ENCODE data around the gene MC4R. TPM values are rescaled to one million over a fixed set of nuclear protein-coding genes. Genes with fewer than 3 reads are reported as not detected.

MC4R gene
- total and polyA plus RNA-seq, 10 of the 15 experiments (the other 5 are each of a cell fraction or from before 2014, with no cell fraction given): not detected

DNA sequence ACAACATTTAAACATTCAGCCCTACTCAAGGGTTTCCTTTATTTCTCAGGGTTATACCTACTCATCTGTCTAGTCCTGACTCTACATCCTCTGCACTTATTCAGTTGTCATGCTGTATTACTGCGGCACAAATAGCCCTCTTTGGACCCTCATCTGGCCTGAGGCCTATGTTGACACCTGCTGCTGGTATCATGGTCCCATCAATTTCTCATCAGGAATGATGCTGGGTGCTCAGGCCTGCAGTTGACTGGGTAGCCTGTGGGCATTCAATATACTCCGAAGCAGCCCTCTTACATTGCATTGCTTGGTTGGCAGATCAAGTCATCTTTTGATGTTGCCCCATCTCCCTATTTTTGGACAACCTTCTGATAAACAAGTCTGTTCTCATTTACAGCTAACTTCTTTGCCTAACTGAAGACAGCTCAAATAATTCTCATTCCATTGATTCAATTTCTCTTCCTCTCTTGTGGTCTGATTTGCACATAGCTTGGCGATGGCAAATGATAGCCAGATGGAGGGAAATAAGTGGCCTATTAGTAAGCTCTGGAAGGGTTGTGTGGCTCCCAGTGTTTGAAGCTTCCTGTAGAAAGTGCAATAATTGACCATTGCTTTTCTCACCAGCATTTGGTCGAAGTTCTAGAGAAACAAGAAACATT is 19.1 kb upstream of the MC4R start:
- POLR2A ChIA-PET: no interaction called here
- Histone ChIP-seq H4K20me1 (ENCODE audit: control insufficient read depth, insufficient read depth) (no peaks in the 10 kb centered on the region), H3K36me3 (ENCODE audit: control insufficient read depth in 2 of 2, insufficient read depth in 2 of 2, low read length in 1 of 2) (no peaks in the 10 kb centered on the region), H3K4me1 (ENCODE audit: control insufficient read depth, insufficient read depth, low read length) (no peaks in the 10 kb centered on the region), H2AFZ (ENCODE audit: control insufficient read depth, low read depth, low read length) (no peak overlapping the region), H3K27me3 (replicated peaks in 1 of 2; ENCODE audit: control insufficient read depth in 2 of 2, insufficient read depth in 2 of 2, low read length in 1 of 2) (no peaks in the 10 kb centered on the region), H3K9ac (ENCODE audit: control insufficient read depth, insufficient read depth, low read length) (no peak overlapping the region), H3K27ac (ENCODE audit: control insufficient read depth, insufficient read depth) (no peak overlapping the region), H3K9me3 (replicated peaks; ENCODE audit: control insufficient read depth, insufficient read depth, low read length) (no peaks in the 10 kb centered on the region), H3K4me3 (no peak overlapping the region), H3K79me2 (ENCODE audit: control insufficient read depth, insufficient read depth, low read length) (no peaks in the 10 kb centered on the region), H3K4me2 (ENCODE audit: control insufficient read depth, insufficient read depth) (no peak overlapping the region)
- 2% methylated on average over 4 of the region's 4 CpGs for WGBS (ENCODE audit: insufficient coverage, insufficient replicate concordance, low lambda C conversion rate, missing lambda C conversion rate)
- ATAC-seq (no peak), FAIRE-seq (no peak), DNase-seq (ENCODE audit: low read depth, low spot score) (no peak)
- CTCF ChIA-PET: no interaction called here
- no TSS peak for BruUV-seq (replicated peaks)
- RAD21 ChIA-PET (ENCODE audit: unreplicated experiment): no interaction called here
- intact Hi-C loops (cut with micrococcal nuclease; ENCODE audit: unreplicated experiment): no loop called here
- no peak for TF ChIP-seq BRCA1 (IDR thresholded peaks at IDR 0.05; ENCODE audit: low read depth, low read length)
- no peak for TF ChIP-seq YBX1 (IDR thresholded peaks at IDR 0.05)
- TF ChIP-seq, protein P1, sequence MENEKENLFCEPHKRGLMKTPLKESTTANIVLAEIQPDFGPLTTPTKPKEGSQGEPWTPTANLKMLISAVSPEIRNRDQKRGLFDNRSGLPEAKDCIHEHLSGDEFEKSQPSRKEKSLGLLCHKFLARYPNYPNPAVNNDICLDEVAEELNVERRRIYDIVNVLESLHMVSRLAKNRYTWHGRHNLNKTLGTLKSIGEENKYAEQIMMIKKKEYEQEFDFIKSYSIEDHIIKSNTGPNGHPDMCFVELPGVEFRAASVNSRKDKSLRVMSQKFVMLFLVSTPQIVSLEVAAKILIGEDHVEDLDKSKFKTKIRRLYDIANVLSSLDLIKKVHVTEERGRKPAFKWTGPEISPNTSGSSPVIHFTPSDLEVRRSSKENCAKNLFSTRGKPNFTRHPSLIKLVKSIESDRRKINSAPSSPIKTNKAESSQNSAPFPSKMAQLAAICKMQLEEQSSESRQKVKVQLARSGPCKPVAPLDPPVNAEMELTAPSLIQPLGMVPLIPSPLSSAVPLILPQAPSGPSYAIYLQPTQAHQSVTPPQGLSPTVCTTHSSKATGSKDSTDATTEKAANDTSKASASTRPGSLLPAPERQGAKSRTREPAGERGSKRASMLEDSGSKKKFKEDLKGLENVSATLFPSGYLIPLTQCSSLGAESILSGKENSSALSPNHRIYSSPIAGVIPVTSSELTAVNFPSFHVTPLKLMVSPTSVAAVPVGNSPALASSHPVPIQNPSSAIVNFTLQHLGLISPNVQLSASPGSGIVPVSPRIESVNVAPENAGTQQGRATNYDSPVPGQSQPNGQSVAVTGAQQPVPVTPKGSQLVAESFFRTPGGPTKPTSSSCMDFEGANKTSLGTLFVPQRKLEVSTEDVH (IDR thresholded peaks at IDR 0.05; ENCODE audit: low read depth, partially characterized antibody): no peak
- TF ChIP-seq HDGF (IDR thresholded peaks at IDR 0.05): no peak
- TF ChIP-seq SMAD1 (IDR thresholded peaks at IDR 0.05; ENCODE audit: low read depth, partially characterized antibody): no peak
- TF ChIP-seq ZNF24 (IDR thresholded peaks at IDR 0.05): no peak
- TF ChIP-seq SMAD5 (IDR thresholded peaks at IDR 0.05; ENCODE audit: low read depth): no peak
- TF ChIP-seq CBX3 (IDR thresholded peaks at IDR 0.05; ENCODE audit: borderline replicate concordance, low read depth): no peak
- TF ChIP-seq ZNF207 (IDR thresholded peaks at IDR 0.05; ENCODE audit: borderline replicate concordance): no peak
- TF ChIP-seq MTA2 (IDR thresholded peaks at IDR 0.05; ENCODE audit: low read depth): no peak
- TF ChIP-seq, protein P2, sequence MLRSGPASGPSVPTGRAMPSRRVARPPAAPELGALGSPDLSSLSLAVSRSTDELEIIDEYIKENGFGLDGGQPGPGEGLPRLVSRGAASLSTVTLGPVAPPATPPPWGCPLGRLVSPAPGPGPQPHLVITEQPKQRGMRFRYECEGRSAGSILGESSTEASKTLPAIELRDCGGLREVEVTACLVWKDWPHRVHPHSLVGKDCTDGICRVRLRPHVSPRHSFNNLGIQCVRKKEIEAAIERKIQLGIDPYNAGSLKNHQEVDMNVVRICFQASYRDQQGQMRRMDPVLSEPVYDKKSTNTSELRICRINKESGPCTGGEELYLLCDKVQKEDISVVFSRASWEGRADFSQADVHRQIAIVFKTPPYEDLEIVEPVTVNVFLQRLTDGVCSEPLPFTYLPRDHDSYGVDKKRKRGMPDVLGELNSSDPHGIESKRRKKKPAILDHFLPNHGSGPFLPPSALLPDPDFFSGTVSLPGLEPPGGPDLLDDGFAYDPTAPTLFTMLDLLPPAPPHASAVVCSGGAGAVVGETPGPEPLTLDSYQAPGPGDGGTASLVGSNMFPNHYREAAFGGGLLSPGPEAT (IDR thresholded peaks at IDR 0.05; ENCODE audit: low read depth): no peak
- SMC1A ChIA-PET (ENCODE audit: uncharacterized antibody, unreplicated experiment): no interaction called here
- in situ Hi-C loops (cut with MboI): no loop called here

Data from GM12878 (cell line).